WTC11 (cell line): ENCODE results near the gene GDAP1L1. TPM values are rescaled to one million over a fixed set of nuclear protein-coding genes. Genes with fewer than 3 reads are reported as not detected.

Source experiments
- ATAC-seq: fragments of 200-7000 bp; cut with Tn5 transposase; 2 replicates; pipeline ENCODE4 v1.10.0; 2021; ENCODE audit warnings: mild to moderate bottlenecking, moderate library complexity
- Bru-seq: library from RNA; stranded (reverse); fragments of 400-500 nt; gene quantifications from one replicate; lab custom pipeline; 2021; lab: Mats Ljungman, UMichigan
- CTCF ChIA-PET: fragments of 300-600 bp; sonication (Branson Sonifier 250); formaldehyde crosslinking; loops from one replicate; lab custom pipeline; 2021; ENCODE audit warnings: antibody characterized with exemption; lab: Charles Lee
- POLR2A ChIA-PET: fragments of 350-600 bp; sonication (Branson Sonifier 250); formaldehyde crosslinking; loops from one replicate; lab custom pipeline; 2021; ENCODE audit warnings: antibody characterized with exemption; lab: Charles Lee
- DNase-seq: peaks from one replicate; pipeline ENCODE4 v3.0.0; 2021; ENCODE audit warnings: low spot score
- H3K27ac Mint-ChIP-seq: 2 replicates; pipeline ENCODE4 v1.8.0; 2021; ENCODE audit warnings: mixed read lengths
- H3K27me3 Mint-ChIP-seq: 2 replicates; pipeline ENCODE4 v1.8.0; 2021; ENCODE audit warnings: low read depth, mild to moderate bottlenecking, moderate library complexity, mixed read lengths
- H3K36me3 Mint-ChIP-seq: 2 replicates; pipeline ENCODE4 v1.8.0; 2021; ENCODE audit warnings: mixed read lengths
- H3K4me1 Mint-ChIP-seq: 2 replicates; pipeline ENCODE4 v1.8.0; 2022; ENCODE audit warnings: mixed read lengths
- H3K4me3 Mint-ChIP-seq: 2 replicates; pipeline ENCODE4 v1.8.0; 2021; ENCODE audit warnings: mild to moderate bottlenecking, moderate library complexity, mixed read lengths
- H3K9me3 Mint-ChIP-seq: 2 replicates; pipeline ENCODE4 v1.8.0; 2021; ENCODE audit warnings: mixed read lengths
- GABPB1 ChIP-seq: sonication (generic); formaldehyde crosslinking; IDR thresholded peaks from 2 replicates; pipeline ENCODE4 v1.8.1; 2023; ENCODE audit warnings: mild to moderate bottlenecking, missing genetic modification reagents
- GRHL2 ChIP-seq: fragments of 250-450 bp; sonication (Bioruptor Pico); IDR thresholded peaks from 2 replicates; pipeline ENCODE4 v1.8.0; 2022; ENCODE audit warnings: mild to moderate bottlenecking, moderate library complexity; ENCODE audit not compliant: insufficient replicate concordance, severe bottlenecking
- HMGXB4 ChIP-seq: sonication (generic); formaldehyde crosslinking; IDR thresholded peaks from 2 replicates; pipeline ENCODE4 v1.8.1; 2023; ENCODE audit warnings: mild to moderate bottlenecking, moderate library complexity, missing genetic modification reagents
- KAT7 ChIP-seq: sonication (generic); formaldehyde crosslinking; IDR thresholded peaks from 2 replicates; pipeline ENCODE4 v1.8.1; 2023; ENCODE audit warnings: missing genetic modification reagents, mild to moderate bottlenecking, borderline replicate concordance
- MYBL2 ChIP-seq: sonication (generic); formaldehyde crosslinking; IDR thresholded peaks from 2 replicates; pipeline ENCODE4 v1.8.1; 2023; ENCODE audit warnings: mild to moderate bottlenecking, moderate library complexity, missing genetic modification reagents
- NR2C2 ChIP-seq: sonication (generic); formaldehyde crosslinking; IDR thresholded peaks from 2 replicates; pipeline ENCODE4 v1.8.0; 2022; ENCODE audit warnings: mild to moderate bottlenecking, missing genetic modification reagents
- TCF7 ChIP-seq: sonication (generic); formaldehyde crosslinking; IDR thresholded peaks from 2 replicates; pipeline ENCODE4 v1.8.0; 2022; ENCODE audit warnings: mild to moderate bottlenecking, low read depth, missing genetic modification reagents, moderate library complexity
- TEAD1 ChIP-seq: sonication (generic); formaldehyde crosslinking; IDR thresholded peaks from 2 replicates; pipeline ENCODE4 v1.8.0; 2022; ENCODE audit warnings: mild to moderate bottlenecking, missing genetic modification reagents
- USF1 ChIP-seq: sonication (generic); formaldehyde crosslinking; IDR thresholded peaks from 2 replicates; pipeline ENCODE4 v1.8.0; 2022; ENCODE audit warnings: mild to moderate bottlenecking, missing genetic modification reagents
- ZNF281 ChIP-seq: sonication (generic); formaldehyde crosslinking; IDR thresholded peaks from 2 replicates; pipeline ENCODE4 v1.8.0; 2023; ENCODE audit warnings: mild to moderate bottlenecking, missing genetic modification reagents
- ZNF416 ChIP-seq: fragments of 250-450 bp; sonication (Bioruptor Pico); IDR thresholded peaks from 2 replicates; pipeline ENCODE4 v1.9.0; 2021; ENCODE audit warnings: mild to moderate bottlenecking, inconsistent platforms
- ZNF532 ChIP-seq: fragments of 250-450 bp; sonication (Bioruptor Pico); IDR thresholded peaks from 2 replicates; pipeline ENCODE4 v1.9.0; 2021; ENCODE audit warnings: mild to moderate bottlenecking, borderline replicate concordance
- long read RNA-seq, 3 experiments: library from RNA in 1 of 3; library from capped mRNA in 1 of 3; library from polyadenylated mRNA in 1 of 3; unstranded in 2 of 3; stranded (forward) in 1 of 3; transcript quantifications; one replicate each; pipeline ENCODE4 v2.0.0, GENCODE V29; 2021
- total RNA-seq: library from RNA; stranded (reverse); gene quantifications from 3 replicates; pipeline ENCODE4 v1.2.3, GENCODE V29; 2021
- TF ChIP-seq, protein P1 (sequence below): sonication (generic); formaldehyde crosslinking; IDR thresholded peaks from 2 replicates; pipeline ENCODE4 v1.8.1; 2023; ENCODE audit warnings: mild to moderate bottlenecking, missing genetic modification reagents, moderate library complexity
- TF ChIP-seq, protein P2 (sequence below): fragments of 250-450 bp; sonication (Bioruptor Pico); IDR thresholded peaks from 2 replicates; pipeline ENCODE4 v1.9.0; 2021; ENCODE audit warnings: moderate library complexity, mild to moderate bottlenecking, inconsistent platforms, borderline replicate concordance

Gene GDAP1L1
- total RNA-seq (7.5 to 10.3 TPM (median 8.8 TPM) in 3 replicates), Bru-seq, nascent RNA (percentile 33 among the genes with signal in this experiment)
- long read RNA-seq, experiment 1, transcript GDAP1L1-201 (6 exons, 2,265 nt) = major isoform, 8 of 11 reads
- long read RNA-seq, experiment 1, partial matches to known transcripts = 1 of 11 reads
- long read RNA-seq, experiment 1, other reads (novel, unspliced or antisense) = 0 of 11 reads
- long read RNA-seq, experiment 2, transcript GDAP1L1-201 (6 exons, 2,265 nt) = major isoform, 17 of 24 reads
- long read RNA-seq, experiment 2, partial matches to known transcripts = 2 of 24 reads
- long read RNA-seq, experiment 2, other reads (novel, unspliced or antisense) = 2 of 24 reads
- long read RNA-seq, experiment 3, transcript GDAP1L1-201 (6 exons, 2,265 nt) = major isoform, 11 of 12 reads
- long read RNA-seq, experiment 3, partial matches to known transcripts = 0 of 12 reads
- long read RNA-seq, experiment 3, other reads (novel, unspliced or antisense) = 1 of 12 reads

DNA sequence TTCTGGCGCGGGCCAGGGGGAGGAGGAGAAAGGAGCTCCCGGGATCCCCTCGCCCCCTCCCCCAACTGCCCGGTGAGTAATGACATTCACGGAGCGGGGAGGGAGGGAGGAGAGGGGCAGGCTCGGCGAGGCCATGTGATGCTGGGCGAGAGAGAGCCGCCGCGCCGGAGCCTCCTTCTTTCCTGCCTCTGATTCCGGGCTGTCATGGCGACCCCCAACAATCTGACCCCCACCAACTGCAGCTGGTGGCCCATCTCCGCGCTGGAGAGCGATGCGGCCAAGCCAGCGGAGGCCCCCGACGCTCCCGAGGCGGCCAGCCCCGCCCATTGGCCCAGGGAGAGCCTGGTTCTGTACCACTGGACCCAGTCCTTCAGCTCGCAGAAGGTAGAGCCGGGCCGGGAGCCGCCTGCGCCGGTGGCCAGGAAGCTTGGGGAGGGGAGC is at the start of gene GDAP1L1:
TSS of gene GDAP1L1 (plus strand) at position 178 of the 441 bp plus-strand sequence. CDS start at position 205, 27 bp downstream.
- Mint-ChIP-seq H3K36me3 (no peaks in the 10 kb centered on the region), H3K27me3 (peaks cover 13% of the 10 kb centered on the region), H3K4me1 (peaks cover 7% of the 10 kb centered on the region; the same call in 1 of the 2 replicates), H3K27ac (no peak within 1 kb of the TSS), H3K9me3 (no peaks in the 10 kb centered on the region), H3K4me3 (peak within 1 kb of the TSS; percentile 78)
- CTCF ChIA-PET = interaction anchor here (0.5 to 2.9 kb wide), 24 partner anchors 8 to 923 kb away, joined by 3 to 29 read pairs (median 5); partner anchors contain the start of gene FITM2
- TF ChIP-seq GABPB1 (CRISPR knock-in tag) = no peak
- no peak for TF ChIP-seq GRHL2
- peak; percentile 85; the same call in 1 of the 2 replicates for TF ChIP-seq USF1 (CRISPR knock-in tag)
- TF ChIP-seq TEAD1 (CRISPR knock-in tag) = no peak
- TF ChIP-seq ZNF532 (CRISPR knock-in tag) = no peak
- no peak for TF ChIP-seq HMGXB4 (CRISPR knock-in tag)
- TF ChIP-seq ZNF281 (CRISPR knock-in tag) = 0 out of 2 replicates have a peak, but pooled peaks have one; percentile 46
- no peak for TF ChIP-seq ZNF416 (CRISPR knock-in tag)
- TF ChIP-seq NR2C2 (CRISPR knock-in tag) = no peak
- TF ChIP-seq, protein P1, sequence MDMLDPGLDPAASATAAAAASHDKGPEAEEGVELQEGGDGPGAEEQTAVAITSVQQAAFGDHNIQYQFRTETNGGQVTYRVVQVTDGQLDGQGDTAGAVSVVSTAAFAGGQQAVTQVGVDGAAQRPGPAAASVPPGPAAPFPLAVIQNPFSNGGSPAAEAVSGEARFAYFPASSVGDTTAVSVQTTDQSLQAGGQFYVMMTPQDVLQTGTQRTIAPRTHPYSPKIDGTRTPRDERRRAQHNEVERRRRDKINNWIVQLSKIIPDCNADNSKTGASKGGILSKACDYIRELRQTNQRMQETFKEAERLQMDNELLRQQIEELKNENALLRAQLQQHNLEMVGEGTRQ (CRISPR knock-in tag) = peak; percentile 82
- TF ChIP-seq TCF7 (CRISPR knock-in tag) = no peak
- TF ChIP-seq, protein P2, sequence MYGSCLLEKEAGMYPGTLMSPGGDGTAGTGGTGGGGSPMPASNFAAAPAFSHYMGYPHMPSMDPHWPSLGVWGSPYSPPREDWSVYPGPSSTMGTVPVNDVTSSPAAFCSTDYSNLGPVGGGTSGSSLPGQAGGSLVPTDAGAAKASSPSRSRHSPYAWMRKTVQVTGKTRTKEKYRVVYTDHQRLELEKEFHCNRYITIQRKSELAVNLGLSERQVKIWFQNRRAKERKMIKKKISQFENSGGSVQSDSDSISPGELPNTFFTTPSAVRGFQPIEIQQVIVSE (CRISPR knock-in tag) = no peak
- TF ChIP-seq MYBL2 (CRISPR knock-in tag) = no peak
- TF ChIP-seq KAT7 (CRISPR knock-in tag) = no peak
- ATAC-seq = peak; percentile 71
- peak; percentile 73 for DNase-seq
- POLR2A ChIA-PET = interaction anchor here (0.5 kb wide), 1 partner anchor 13 kb away, joined by 3 read pairs; no protein-coding TSS in a partner anchor
